Stimulated activated naive CD4-positive, alpha-beta T cell treated with Interleukin-2 at 50 U/mL for 16 hours (primary cell): Measurements from ENCODE around the gene ATP5ME.
"Not testable (repeated sequence)": the region's sequence is repeated elsewhere in the genome, so short reads cannot be mapped to it uniquely, and the experiment has no call there.

Experiments
- DNase-seq: peaks from one replicate; lab custom pipeline; 2025; lab: John Stamatoyannopoulos, UW

The ATP5ME gene

GRCh38 chr4:655464-656151 lies 18.5 kb downstream of the ATP5ME start:
- DNase-seq, result no peak

- no peak for DNase-seq
These were observed 19.1 kb downstream of the ATP5ME start for GRCh38 chr4:654871-655463.

GRCh38 chr4:654503-654845 lies 19.6 kb downstream of the ATP5ME start:
- DNase-seq, result no peak

GRCh38 chr4:653831-654502 lies 20.1 kb downstream of the ATP5ME start:
- DNase-seq, result no peak

- DNase-seq, result no peak
These were observed 20.8 kb downstream of the ATP5ME start for GRCh38 chr4:653080-653821.

- no peak for DNase-seq
These were observed 22.0 kb downstream of the ATP5ME start for GRCh38 chr4:651884-652642.

GRCh38 chr4:650951-651883 lies 22.9 kb downstream of the ATP5ME start:
- no peak for DNase-seq

GRCh38 chr4:650461-650860 lies 23.6 kb downstream of the ATP5ME start:
- no peak for DNase-seq

GRCh38 chr4:649751-650310 lies 24.2 kb downstream of the ATP5ME start:
- no peak for DNase-seq

GRCh38 chr4:649293-649625 lies 24.8 kb downstream of the ATP5ME start:
- DNase-seq, result no peak

- no peak for DNase-seq
These were observed 25.3 kb downstream of the ATP5ME start for GRCh38 chr4:648579-649292.

- DNase-seq, result no peak
These were observed 26.6 kb downstream of the ATP5ME start for GRCh38 chr4:647481-647880.

GRCh38 chr4:646460-646859 lies 27.6 kb downstream of the ATP5ME start:
- DNase-seq, result no peak

GRCh38 chr4:642366-642765 lies 31.7 kb downstream of the ATP5ME start:
- not testable (repeated sequence) for DNase-seq

GRCh38 chr4:637536-638280 lies 36.4 kb downstream of the ATP5ME start:
- no peak for DNase-seq

- no peak for DNase-seq
These were observed 37.4 kb downstream of the ATP5ME start for GRCh38 chr4:636628-637159.

- DNase-seq, result no peak
These were observed 38.0 kb downstream of the ATP5ME start for GRCh38 chr4:635851-636627.
